ENCODE measurements around the gene MAP3K5.

The MAP3K5 gene

GRCh38 chr6:136600818-136601217 lies 191.5 kb downstream of the MAP3K5 start:
- Histone ChIP-seq H3K36me3 (ENCODE audit: control insufficient read depth in 1 of 2, insufficient read depth in 2 of 2, low read depth in 1 of 2, low read length in 2 of 2) (no peaks in the 10 kb centered on the region), H2BK15ac (ENCODE audit: low read depth, poor library complexity, severe bottlenecking) (no peak overlapping the region), H3K9ac (ENCODE audit: low read length) (no peak overlapping the region), H3K27ac (ENCODE audit: low read length, poor library complexity, severe bottlenecking) (no peak overlapping the region), H3K4me2 (ENCODE audit: low read length, poor library complexity, severe bottlenecking) (no peak overlapping the region), H3K18ac (ENCODE audit: low read depth in 1 of 2, low read length in 2 of 2) (no peak overlapping the region), H3K4me1 (ENCODE audit: control insufficient read depth, insufficient read depth, low read depth, low read length) (peaks cover 6% of the 10 kb centered on the region), H3K27me3 (ENCODE audit: control insufficient read depth in 1 of 2, insufficient read depth in 1 of 2, low read length in 2 of 2) (no peaks in the 10 kb centered on the region), H3K23ac (ENCODE audit: low read length in 2 of 2) (no peak overlapping the region), H3K79me1 (replicated peaks; ENCODE audit: low read length, poor library complexity, severe bottlenecking) (peaks cover 9% of the 10 kb centered on the region), H3K4me3 (ENCODE audit: insufficient read depth in 1 of 2, low read depth in 1 of 2, low read length in 2 of 2) (no peak overlapping the region), H3K14ac (ENCODE audit: low read length in 2 of 2) (no peak overlapping the region), H2AFZ (ENCODE audit: low read depth, low read length) (no peak overlapping the region), H2BK5ac (ENCODE audit: low read depth, low read length, poor library complexity, severe bottlenecking) (no peak overlapping the region), H4K91ac (ENCODE audit: low read length) (no peak overlapping the region), H2AK5ac (ENCODE audit: low read length, severe bottlenecking) (no peak overlapping the region), H3K9me3 (ENCODE audit: control insufficient read depth, low read length) (no peaks in the 10 kb centered on the region), H3K4ac (ENCODE audit: low read depth in 1 of 2, low read length in 2 of 2) (no peak overlapping the region), H2BK12ac (ENCODE audit: low read length in 2 of 2) (no peak overlapping the region), H2BK120ac (ENCODE audit: low read depth, low read length) (no peak overlapping the region), H4K8ac (ENCODE audit: low read length) (no peak overlapping the region)
- 29% methylated on average over 2 of the region's 3 CpGs for WGBS
- DNase-seq: peak; percentile 53

GRCh38 chr6:136599329-136600011 lies 192.8 kb downstream of the MAP3K5 start:
- Histone ChIP-seq H4K8ac (ENCODE audit: low read length) (peak overlapping the region; percentile 69), H3K4me3 (ENCODE audit: insufficient read depth in 1 of 2, low read depth in 1 of 2, low read length in 2 of 2) (no peak overlapping the region)

GRCh38 chr6:136598048-136598447 lies 194.2 kb downstream of the MAP3K5 start:
- no peak overlapping the region for H2AFZ ChIP-seq (ENCODE audit: low read depth, low read length)
- H3K14ac ChIP-seq (ENCODE audit: low read length in 2 of 2): no peak overlapping the region
- no peak overlapping the region for H3K4me3 ChIP-seq (ENCODE audit: insufficient read depth in 1 of 2, low read depth in 1 of 2, low read length in 2 of 2)
- H4K91ac ChIP-seq (ENCODE audit: low read length): peak overlapping the region; percentile 11
- no peaks in the 10 kb centered on the region for H3K27me3 ChIP-seq (ENCODE audit: control insufficient read depth in 1 of 2, insufficient read depth in 1 of 2, low read length in 2 of 2)
- H2BK15ac ChIP-seq (ENCODE audit: low read depth, poor library complexity, severe bottlenecking): no peak overlapping the region
- H3K36me3 ChIP-seq (ENCODE audit: control insufficient read depth in 1 of 2, insufficient read depth in 2 of 2, low read depth in 1 of 2, low read length in 2 of 2): no peaks in the 10 kb centered on the region
- H3K4ac ChIP-seq (ENCODE audit: low read depth in 1 of 2, low read length in 2 of 2): peak overlapping the region in 1 of 2 experiments; percentile 81
- peak overlapping the region; percentile 83 for H2AK5ac ChIP-seq (ENCODE audit: low read length, severe bottlenecking)
- no peak overlapping the region for H3K9ac ChIP-seq (ENCODE audit: low read length)
- H2BK120ac ChIP-seq (ENCODE audit: low read depth, low read length): peak overlapping the region; percentile 30
- 92% methylated on average over 3 of the region's 3 CpGs for WGBS
- DNase-seq: no peak
- H4K8ac ChIP-seq (ENCODE audit: low read length): no peak overlapping the region
- no peaks in the 10 kb centered on the region for H3K9me3 ChIP-seq (ENCODE audit: control insufficient read depth, low read length)
- no peak overlapping the region for H3K27ac ChIP-seq (ENCODE audit: low read length, poor library complexity, severe bottlenecking)
- no peak overlapping the region for H2BK5ac ChIP-seq (ENCODE audit: low read depth, low read length, poor library complexity, severe bottlenecking)
- H3K4me1 ChIP-seq (ENCODE audit: control insufficient read depth, insufficient read depth, low read depth, low read length): peaks cover 4% of the 10 kb centered on the region
- peak overlapping the region in 1 of 2 experiments; percentile 34 for H3K18ac ChIP-seq (ENCODE audit: low read depth in 1 of 2, low read length in 2 of 2)
- no peak overlapping the region for H3K23ac ChIP-seq (ENCODE audit: low read length in 2 of 2)
- H3K4me2 ChIP-seq (ENCODE audit: low read length, poor library complexity, severe bottlenecking): no peak overlapping the region
- H3K79me1 ChIP-seq (replicated peaks; ENCODE audit: low read length, poor library complexity, severe bottlenecking): peaks cover 11% of the 10 kb centered on the region
- peak overlapping the region; percentile 51 to 71 for H2BK12ac ChIP-seq (ENCODE audit: low read length in 2 of 2)

More at GRCh38 chr6:136599329-136600011, 192.8 kb downstream of the MAP3K5 start:
- no peak overlapping the region for H2BK5ac ChIP-seq (ENCODE audit: low read depth, low read length, poor library complexity, severe bottlenecking)
- no peak for DNase-seq
- peak overlapping the region; percentile 16 to 19 for H3K18ac ChIP-seq (ENCODE audit: low read depth in 1 of 2, low read length in 2 of 2)
- H3K4me1 ChIP-seq (ENCODE audit: control insufficient read depth, insufficient read depth, low read depth, low read length): peaks cover 6% of the 10 kb centered on the region
- no peaks in the 10 kb centered on the region for H3K9me3 ChIP-seq (ENCODE audit: control insufficient read depth, low read length)
- whole genome bisulfite sequencing: 96% methylated on average over 9 of the region's 10 CpGs
- H2BK120ac ChIP-seq (ENCODE audit: low read depth, low read length): no peak overlapping the region
- H3K4ac ChIP-seq (ENCODE audit: low read depth in 1 of 2, low read length in 2 of 2): peak overlapping the region; percentile 19 to 68
- peaks cover 11% of the 10 kb centered on the region for H3K79me1 ChIP-seq (replicated peaks; ENCODE audit: low read length, poor library complexity, severe bottlenecking)
- no peak overlapping the region for H3K9ac ChIP-seq (ENCODE audit: low read length)
- no peaks in the 10 kb centered on the region for H3K36me3 ChIP-seq (ENCODE audit: control insufficient read depth in 1 of 2, insufficient read depth in 2 of 2, low read depth in 1 of 2, low read length in 2 of 2)
- no peak overlapping the region for H2AFZ ChIP-seq (ENCODE audit: low read depth, low read length)
- no peak overlapping the region for H2BK15ac ChIP-seq (ENCODE audit: low read depth, poor library complexity, severe bottlenecking)
- no peak overlapping the region for H3K23ac ChIP-seq (ENCODE audit: low read length in 2 of 2)
- no peak overlapping the region for H3K4me2 ChIP-seq (ENCODE audit: low read length, poor library complexity, severe bottlenecking)
- H2AK5ac ChIP-seq (ENCODE audit: low read length, severe bottlenecking): peak overlapping the region; percentile 63
- H3K14ac ChIP-seq (ENCODE audit: low read length in 2 of 2): peak overlapping the region in 1 of 2 experiments; percentile 12
- H4K91ac ChIP-seq (ENCODE audit: low read length): peak overlapping the region; percentile 56
- no peak overlapping the region for H3K27ac ChIP-seq (ENCODE audit: low read length, poor library complexity, severe bottlenecking)
- H3K27me3 ChIP-seq (ENCODE audit: control insufficient read depth in 1 of 2, insufficient read depth in 1 of 2, low read length in 2 of 2): no peaks in the 10 kb centered on the region
- H2BK12ac ChIP-seq (ENCODE audit: low read length in 2 of 2): peak overlapping the region; percentile 17 to 86

- no peaks in the 10 kb centered on the region for H3K27me3 ChIP-seq (ENCODE audit: control insufficient read depth in 1 of 2, insufficient read depth in 1 of 2, low read length in 2 of 2)
- no peak overlapping the region for H3K9ac ChIP-seq (ENCODE audit: low read length)
- peak overlapping the region; percentile 57 for H2AK5ac ChIP-seq (ENCODE audit: low read length, severe bottlenecking)
- no peak overlapping the region for H3K4me3 ChIP-seq (ENCODE audit: insufficient read depth in 1 of 2, low read depth in 1 of 2, low read length in 2 of 2)
- H3K23ac ChIP-seq (ENCODE audit: low read length in 2 of 2): no peak overlapping the region
- no peak overlapping the region for H2AFZ ChIP-seq (ENCODE audit: low read depth, low read length)
- H4K91ac ChIP-seq (ENCODE audit: low read length): no peak overlapping the region
- H2BK5ac ChIP-seq (ENCODE audit: low read depth, low read length, poor library complexity, severe bottlenecking): no peak overlapping the region
- peak overlapping the region; percentile 73 for H4K8ac ChIP-seq (ENCODE audit: low read length)
- WGBS: 96% methylated on average over 8 of the region's 8 CpGs
- H3K4ac ChIP-seq (ENCODE audit: low read depth in 1 of 2, low read length in 2 of 2): peak overlapping the region; percentile 10 to 77
- H3K79me1 ChIP-seq (replicated peaks; ENCODE audit: low read length, poor library complexity, severe bottlenecking): peaks cover 9% of the 10 kb centered on the region
- no peak for DNase-seq
- H2BK120ac ChIP-seq (ENCODE audit: low read depth, low read length): peak overlapping the region; percentile 59
- no peak overlapping the region for H3K4me2 ChIP-seq (ENCODE audit: low read length, poor library complexity, severe bottlenecking)
- peak overlapping the region in 1 of 2 experiments; percentile 20 for H3K14ac ChIP-seq (ENCODE audit: low read length in 2 of 2)
- H3K4me1 ChIP-seq (ENCODE audit: control insufficient read depth, insufficient read depth, low read depth, low read length): peaks cover 2% of the 10 kb centered on the region
- H3K36me3 ChIP-seq (ENCODE audit: control insufficient read depth in 1 of 2, insufficient read depth in 2 of 2, low read depth in 1 of 2, low read length in 2 of 2): peaks cover 3 to 9% of the 10 kb centered on the region in 2 experiments
- peak overlapping the region; percentile 14 to 83 for H2BK12ac ChIP-seq (ENCODE audit: low read length in 2 of 2)
- no peak overlapping the region for H2BK15ac ChIP-seq (ENCODE audit: low read depth, poor library complexity, severe bottlenecking)
- peak overlapping the region; percentile 82 to 93 for H3K18ac ChIP-seq (ENCODE audit: low read depth in 1 of 2, low read length in 2 of 2)
- H3K27ac ChIP-seq (ENCODE audit: low read length, poor library complexity, severe bottlenecking): peak overlapping the region; percentile 92
- no peaks in the 10 kb centered on the region for H3K9me3 ChIP-seq (ENCODE audit: control insufficient read depth, low read length)
These were observed 197.6 kb downstream of the MAP3K5 start for GRCh38 chr6:136594671-136595070.
